ENCODE measurements around the gene TMEM123.
"Not testable (repeated sequence)": the region's sequence is repeated elsewhere in the genome, so short reads cannot be mapped to it uniquely, and the experiment has no call there.

TMEM123 gene

DNA sequence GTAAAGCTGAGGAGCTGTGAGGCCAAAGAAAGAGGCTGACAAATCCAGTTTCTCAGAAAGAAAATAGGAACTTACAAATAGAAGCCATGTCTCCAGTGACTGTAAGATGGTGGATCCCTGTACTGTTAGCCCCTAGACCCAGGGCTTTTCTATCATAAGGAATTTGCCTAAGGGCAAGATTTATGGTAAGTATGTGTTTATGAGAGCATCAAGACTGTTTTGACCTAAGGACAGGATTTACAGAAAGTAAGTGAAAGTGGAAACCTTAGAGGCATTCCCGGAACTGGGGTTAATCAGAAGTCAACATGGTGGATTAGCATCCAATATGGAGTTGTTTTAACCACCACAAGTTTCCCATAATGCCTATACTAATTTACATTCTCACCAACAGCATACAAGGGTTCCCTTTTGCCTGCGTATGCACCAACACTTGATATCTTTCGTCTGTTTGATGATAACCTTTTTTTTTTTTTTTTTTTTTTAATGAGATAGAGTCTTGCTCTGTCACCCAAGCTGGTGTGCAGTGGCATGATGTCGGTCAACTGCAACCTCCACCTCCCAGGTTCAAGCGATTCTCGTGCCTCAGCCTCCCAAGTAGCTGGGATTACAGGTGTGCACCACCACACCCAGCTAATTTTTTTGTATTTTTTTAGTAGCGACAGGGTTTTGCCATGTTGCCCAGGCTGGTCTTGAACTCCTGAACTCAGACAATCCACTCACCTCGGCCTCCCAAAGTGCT lies 65.4 kb downstream of the TMEM123 start:
- no peak overlapping the region for H3K9ac ChIP-seq (ENCODE audit: low read depth, low read length)
- H3K27me3 ChIP-seq (ENCODE audit: control insufficient read depth, insufficient read depth, low read length): no peaks in the 10 kb centered on the region
- no peaks in the 10 kb centered on the region for H3K9me3 ChIP-seq (replicated peaks; ENCODE audit: low read length)
- no peak overlapping the region for H3K4me2 ChIP-seq (ENCODE audit: low read length)
- peaks cover 5% of the 10 kb centered on the region for H3K4me1 ChIP-seq (ENCODE audit: control insufficient read depth, insufficient read depth, low read length)
- peaks cover 76% of the 10 kb centered on the region for H3K36me3 ChIP-seq (ENCODE audit: insufficient read depth, low read length)
- no peak overlapping the region for H3K4me3 ChIP-seq (ENCODE audit: low read length)

DNA sequence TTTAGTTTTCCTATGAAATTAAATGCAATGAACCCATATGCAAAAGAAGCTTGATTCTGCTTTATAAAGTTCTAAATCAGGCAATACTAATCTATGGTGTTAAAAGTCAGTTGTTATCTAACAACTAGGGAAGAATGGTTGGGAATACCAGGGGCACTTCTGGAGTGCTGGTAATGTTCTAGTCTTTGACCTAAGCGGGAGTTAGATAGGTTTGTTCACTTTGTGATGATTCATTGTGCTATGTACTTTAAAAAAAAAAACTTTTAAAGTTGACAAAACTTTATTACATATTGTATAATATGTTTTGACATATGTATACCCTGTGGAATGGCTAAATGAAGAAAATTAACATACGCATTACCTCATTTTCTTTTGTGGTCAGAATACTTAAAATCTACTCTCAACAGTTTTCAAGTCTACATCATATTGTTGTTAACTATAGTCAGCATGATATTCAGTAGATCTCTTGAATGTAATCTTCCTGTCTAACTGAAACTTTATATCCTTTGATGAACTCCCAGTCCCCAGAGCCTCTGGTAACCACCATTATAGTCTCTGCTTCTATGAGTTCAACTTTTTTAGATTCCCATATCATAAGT lies 66.3 kb downstream of the TMEM123 start:
- peaks cover 76% of the 10 kb centered on the region for H3K36me3 ChIP-seq (ENCODE audit: insufficient read depth, low read length)
- no peak overlapping the region for H3K4me2 ChIP-seq (ENCODE audit: low read length)

DNA sequence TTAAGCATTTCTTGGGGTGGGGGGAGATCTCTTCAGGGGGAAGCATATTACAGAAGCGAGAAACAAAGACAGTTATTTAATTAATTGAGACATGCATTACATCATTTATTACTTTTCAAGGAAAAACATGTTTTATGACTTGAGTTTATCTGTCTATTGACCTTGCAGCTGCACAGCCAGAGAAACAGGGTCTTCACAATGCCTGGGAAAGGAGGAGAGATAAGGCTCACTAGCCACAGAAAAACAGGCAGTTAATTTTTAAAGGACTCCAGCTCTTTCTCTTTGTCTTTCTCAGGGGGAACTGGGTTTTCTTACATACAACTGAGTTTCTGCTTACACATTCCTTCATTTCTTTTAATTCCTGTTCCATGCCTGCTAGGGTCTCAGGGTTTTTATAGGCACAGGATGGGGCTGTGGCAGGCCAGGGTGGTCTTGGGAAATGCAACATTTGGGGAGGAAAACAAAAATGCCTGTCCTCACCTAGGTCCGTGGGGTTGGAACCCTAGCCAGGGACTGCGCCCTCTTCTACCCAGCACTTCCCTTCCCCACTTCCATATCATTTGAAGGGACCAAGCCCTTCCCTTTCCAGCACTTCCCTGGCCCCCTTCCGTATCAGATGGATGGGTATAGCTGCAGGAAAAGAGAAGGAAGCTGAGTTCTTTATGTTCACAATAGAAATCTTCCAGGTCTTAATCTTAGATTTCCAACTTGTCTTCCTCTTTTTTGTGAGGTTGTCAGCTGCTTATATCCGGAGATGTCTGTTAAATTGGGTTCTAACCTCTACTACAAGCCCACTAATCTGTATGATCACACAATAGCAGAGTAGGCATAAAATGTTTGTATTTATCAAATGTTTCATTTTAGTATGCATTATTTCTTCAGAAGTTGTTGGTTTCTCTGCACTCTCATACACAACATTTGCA lies 67.2 kb downstream of the TMEM123 start:
- no peak overlapping the region for H3K4me3 ChIP-seq (ENCODE audit: low read length)
- no peak overlapping the region for H3K9ac ChIP-seq (ENCODE audit: low read depth, low read length)
- no peaks in the 10 kb centered on the region for H3K9me3 ChIP-seq (replicated peaks; ENCODE audit: low read length)
- no peak overlapping the region for H3K4me2 ChIP-seq (ENCODE audit: low read length)
- peaks cover 75% of the 10 kb centered on the region for H3K36me3 ChIP-seq (ENCODE audit: insufficient read depth, low read length)
- no peaks in the 10 kb centered on the region for H3K27me3 ChIP-seq (ENCODE audit: control insufficient read depth, insufficient read depth, low read length)
- no peaks in the 10 kb centered on the region for H3K4me1 ChIP-seq (ENCODE audit: control insufficient read depth, insufficient read depth, low read length)

More for the DNA sequence above, 66.3 kb downstream of the TMEM123 start:
- H3K9me3 ChIP-seq (replicated peaks; ENCODE audit: low read length): no peaks in the 10 kb centered on the region
- H3K9ac ChIP-seq (ENCODE audit: low read depth, low read length): no peak overlapping the region
- H3K27me3 ChIP-seq (ENCODE audit: control insufficient read depth, insufficient read depth, low read length): no peaks in the 10 kb centered on the region
- no peak overlapping the region for H3K4me3 ChIP-seq (ENCODE audit: low read length)
- peaks cover 5% of the 10 kb centered on the region for H3K4me1 ChIP-seq (ENCODE audit: control insufficient read depth, insufficient read depth, low read length)

DNA sequence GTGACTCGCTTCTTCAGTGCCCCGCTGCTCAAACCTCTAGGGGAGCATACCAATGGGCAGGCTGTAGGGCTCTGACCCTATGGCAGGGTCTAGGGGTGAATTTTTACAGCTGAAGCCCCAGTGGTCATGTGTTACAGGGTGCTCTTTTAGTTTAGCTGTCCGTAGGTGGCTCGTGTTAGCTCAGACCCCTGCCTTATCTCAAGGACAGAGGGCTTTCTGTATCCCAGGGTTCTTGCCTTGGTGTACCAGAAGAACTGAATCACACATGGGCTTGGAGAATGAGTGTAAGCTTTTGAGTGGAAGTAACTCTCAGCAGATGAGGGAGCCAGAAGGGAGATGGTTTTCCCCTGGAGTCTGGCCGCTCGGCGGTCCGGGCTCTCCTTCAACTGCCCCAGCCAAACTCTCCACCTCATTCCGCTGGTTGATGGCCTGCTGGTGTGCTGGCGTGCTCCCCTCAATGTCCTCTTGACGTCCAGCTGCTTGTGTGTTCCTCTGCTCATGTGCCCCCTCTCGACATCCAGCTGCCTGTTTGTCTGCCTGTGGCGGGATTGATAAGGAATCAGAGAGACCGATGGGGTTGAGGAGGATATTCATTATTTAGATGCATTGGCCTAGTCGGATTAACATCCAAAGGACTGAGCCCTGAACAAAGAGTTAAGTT lies 68.0 kb downstream of the TMEM123 start:
- H3K9me3 ChIP-seq (replicated peaks; ENCODE audit: low read length): no peaks in the 10 kb centered on the region
- H3K4me1 ChIP-seq (ENCODE audit: control insufficient read depth, insufficient read depth, low read length): no peaks in the 10 kb centered on the region
- H3K9ac ChIP-seq (ENCODE audit: low read depth, low read length): no peak overlapping the region
- peaks cover 80% of the 10 kb centered on the region for H3K36me3 ChIP-seq (ENCODE audit: insufficient read depth, low read length)
- H3K4me3 ChIP-seq (ENCODE audit: low read length): no peak overlapping the region
- no peaks in the 10 kb centered on the region for H3K27me3 ChIP-seq (ENCODE audit: control insufficient read depth, insufficient read depth, low read length)
- H3K4me2 ChIP-seq (ENCODE audit: low read length): no peak overlapping the region

DNA sequence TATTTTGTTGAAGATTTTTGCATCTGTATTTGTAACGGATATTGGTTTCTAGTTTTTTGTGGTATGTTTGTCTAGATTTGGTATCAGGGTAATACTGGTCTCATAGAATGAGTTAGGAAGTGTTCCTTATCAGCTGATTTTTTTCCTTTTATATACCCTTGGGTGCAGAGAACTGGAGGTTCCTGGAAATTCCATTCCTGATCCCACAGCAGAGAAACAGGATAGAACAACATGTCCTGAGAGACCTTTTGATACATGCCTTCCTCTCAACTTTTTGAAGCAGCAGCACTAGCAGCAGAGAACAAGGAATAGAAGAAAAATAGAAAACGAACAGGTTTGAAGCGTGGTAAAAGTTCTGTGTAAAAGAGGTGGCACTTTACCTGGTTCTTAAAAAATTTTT lies 68.7 kb downstream of the TMEM123 start:
- H3K4me1 ChIP-seq (ENCODE audit: control insufficient read depth, insufficient read depth, low read length): no peaks in the 10 kb centered on the region
- peaks cover 81% of the 10 kb centered on the region for H3K36me3 ChIP-seq (ENCODE audit: insufficient read depth, low read length)
- H3K27me3 ChIP-seq (ENCODE audit: control insufficient read depth, insufficient read depth, low read length): no peaks in the 10 kb centered on the region
- H3K9me3 ChIP-seq (replicated peaks; ENCODE audit: low read length): no peaks in the 10 kb centered on the region
- no peak overlapping the region for H3K4me3 ChIP-seq (ENCODE audit: low read length)
- H3K9ac ChIP-seq (ENCODE audit: low read depth, low read length): no peak overlapping the region
- H3K4me2 ChIP-seq (ENCODE audit: low read length): no peak overlapping the region

DNA sequence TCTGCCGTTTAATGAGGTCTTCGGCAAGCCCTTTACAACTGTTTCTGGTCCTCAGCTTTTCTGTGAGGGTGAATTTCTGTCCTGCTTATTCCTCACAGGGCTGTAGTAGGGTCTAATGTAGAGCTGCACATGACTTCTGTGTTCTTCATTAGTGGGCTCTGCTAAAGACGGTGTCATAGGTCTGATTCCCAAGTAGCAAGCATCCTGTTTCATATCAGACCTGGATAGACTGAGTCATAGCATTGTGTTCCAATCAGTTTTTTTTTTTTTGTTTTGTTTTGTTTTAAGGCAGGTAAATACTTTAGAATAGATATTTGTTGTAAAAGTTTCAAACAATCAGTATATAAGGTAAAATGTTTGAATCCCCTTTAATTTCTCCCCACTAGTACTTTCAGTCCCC lies 70.2 kb downstream of the TMEM123 start:
- peaks cover 86% of the 10 kb centered on the region for H3K36me3 ChIP-seq (ENCODE audit: insufficient read depth, low read length)
- no peak overlapping the region for H3K4me2 ChIP-seq (ENCODE audit: low read length)
- no peak overlapping the region for H3K9ac ChIP-seq (ENCODE audit: low read depth, low read length)
- H3K4me1 ChIP-seq (ENCODE audit: control insufficient read depth, insufficient read depth, low read length): no peaks in the 10 kb centered on the region
- H3K27me3 ChIP-seq (ENCODE audit: control insufficient read depth, insufficient read depth, low read length): no peaks in the 10 kb centered on the region
- H3K4me3 ChIP-seq (ENCODE audit: low read length): no peak overlapping the region
- no peaks in the 10 kb centered on the region for H3K9me3 ChIP-seq (replicated peaks; ENCODE audit: low read length)

DNA sequence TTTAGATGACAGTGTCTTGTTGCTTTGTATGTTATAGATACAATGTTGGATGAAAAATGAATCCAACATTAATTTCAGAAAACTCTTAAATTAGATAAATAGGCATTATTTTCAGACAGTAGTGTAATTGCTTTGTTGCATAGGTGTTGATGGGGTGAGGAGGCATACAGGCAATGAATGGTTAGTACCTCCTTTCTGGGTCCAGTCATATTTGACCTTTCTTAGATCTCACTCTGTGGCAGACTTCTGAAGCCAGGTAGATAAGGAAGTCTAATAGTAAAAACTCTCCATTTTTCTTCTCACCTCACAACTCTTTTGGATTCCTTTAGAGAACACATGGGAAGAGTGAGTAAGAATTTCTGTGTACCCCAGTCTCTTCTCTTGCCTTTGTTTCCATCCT lies 73.7 kb downstream of the TMEM123 start:
- no peaks in the 10 kb centered on the region for H3K9me3 ChIP-seq (replicated peaks; ENCODE audit: low read length)
- no peaks in the 10 kb centered on the region for H3K27me3 ChIP-seq (ENCODE audit: control insufficient read depth, insufficient read depth, low read length)
- no peak overlapping the region for H3K4me3 ChIP-seq (ENCODE audit: low read length)
- H3K9ac ChIP-seq (ENCODE audit: low read depth, low read length): no peak overlapping the region
- peaks cover 66% of the 10 kb centered on the region for H3K36me3 ChIP-seq (ENCODE audit: insufficient read depth, low read length)
- H3K4me1 ChIP-seq (ENCODE audit: control insufficient read depth, insufficient read depth, low read length): no peaks in the 10 kb centered on the region
- no peak overlapping the region for H3K4me2 ChIP-seq (ENCODE audit: low read length)

DNA sequence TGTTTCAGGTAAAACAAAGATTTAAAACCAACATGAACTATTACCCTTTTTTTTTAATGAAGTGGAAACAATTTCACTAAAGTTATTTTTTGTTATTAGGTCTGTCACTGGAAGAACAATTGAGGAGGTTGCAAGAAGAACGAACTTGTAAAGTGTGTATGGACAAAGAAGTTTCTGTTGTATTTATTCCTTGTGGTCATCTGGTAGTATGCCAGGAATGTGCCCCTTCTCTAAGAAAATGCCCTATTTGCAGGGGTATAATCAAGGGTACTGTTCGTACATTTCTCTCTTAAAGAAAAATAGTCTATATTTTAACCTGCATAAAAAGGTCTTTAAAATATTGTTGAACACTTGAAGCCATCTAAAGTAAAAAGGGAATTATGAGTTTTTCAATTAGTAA lies 74.7 kb downstream of the TMEM123 start:
- no peak overlapping the region for H3K9ac ChIP-seq (ENCODE audit: low read depth, low read length)
- H3K9me3 ChIP-seq (replicated peaks; ENCODE audit: low read length): no peaks in the 10 kb centered on the region
- H3K4me1 ChIP-seq (ENCODE audit: control insufficient read depth, insufficient read depth, low read length): no peaks in the 10 kb centered on the region
- no peak overlapping the region for H3K4me2 ChIP-seq (ENCODE audit: low read length)
- no peaks in the 10 kb centered on the region for H3K27me3 ChIP-seq (ENCODE audit: control insufficient read depth, insufficient read depth, low read length)
- H3K4me3 ChIP-seq (ENCODE audit: low read length): no peak overlapping the region
- peaks cover 62% of the 10 kb centered on the region for H3K36me3 ChIP-seq (ENCODE audit: insufficient read depth, low read length)

DNA sequence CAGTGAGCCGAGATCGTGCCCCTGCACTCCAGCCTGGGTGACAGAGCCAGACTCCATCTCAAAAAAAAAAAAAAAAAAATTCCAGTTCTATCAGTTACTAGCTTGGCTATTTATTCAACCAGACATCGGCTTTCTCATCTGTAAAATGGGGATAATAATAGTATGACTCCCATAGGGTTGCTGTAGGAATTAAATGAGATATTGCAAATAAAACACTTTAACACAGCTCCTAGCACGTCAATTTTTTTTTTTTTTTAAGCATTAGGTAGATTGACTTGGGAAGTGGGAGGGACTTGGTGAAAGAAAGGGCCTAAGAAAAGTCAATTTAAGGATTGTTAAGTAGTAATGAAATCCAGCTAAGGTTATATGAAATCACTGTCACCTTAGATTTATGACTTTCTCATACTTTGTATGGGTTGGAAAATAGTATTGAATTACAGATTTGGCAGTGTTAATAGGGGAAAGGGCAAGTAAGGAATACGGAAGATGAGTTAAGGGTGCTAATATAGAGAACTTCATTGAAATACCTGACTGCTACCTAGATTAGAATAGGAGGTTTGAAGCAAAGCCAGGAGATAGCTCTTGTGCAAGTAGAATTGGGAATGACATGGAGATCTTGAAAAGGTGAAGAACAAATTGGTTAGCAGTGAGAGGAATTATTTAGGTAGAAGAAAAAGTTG lies 76.7 kb downstream of the TMEM123 start:
- no peaks in the 10 kb centered on the region for H3K27me3 ChIP-seq (ENCODE audit: control insufficient read depth, insufficient read depth, low read length)
- no peaks in the 10 kb centered on the region for H3K4me1 ChIP-seq (ENCODE audit: control insufficient read depth, insufficient read depth, low read length)
- no peak overlapping the region for H3K4me3 ChIP-seq (ENCODE audit: low read length)
- no peak overlapping the region for H3K9ac ChIP-seq (ENCODE audit: low read depth, low read length)
- H3K4me2 ChIP-seq (ENCODE audit: low read length): no peak overlapping the region
- peaks cover 46% of the 10 kb centered on the region for H3K36me3 ChIP-seq (ENCODE audit: insufficient read depth, low read length)
- H3K9me3 ChIP-seq (replicated peaks; ENCODE audit: low read length): no peaks in the 10 kb centered on the region

DNA sequence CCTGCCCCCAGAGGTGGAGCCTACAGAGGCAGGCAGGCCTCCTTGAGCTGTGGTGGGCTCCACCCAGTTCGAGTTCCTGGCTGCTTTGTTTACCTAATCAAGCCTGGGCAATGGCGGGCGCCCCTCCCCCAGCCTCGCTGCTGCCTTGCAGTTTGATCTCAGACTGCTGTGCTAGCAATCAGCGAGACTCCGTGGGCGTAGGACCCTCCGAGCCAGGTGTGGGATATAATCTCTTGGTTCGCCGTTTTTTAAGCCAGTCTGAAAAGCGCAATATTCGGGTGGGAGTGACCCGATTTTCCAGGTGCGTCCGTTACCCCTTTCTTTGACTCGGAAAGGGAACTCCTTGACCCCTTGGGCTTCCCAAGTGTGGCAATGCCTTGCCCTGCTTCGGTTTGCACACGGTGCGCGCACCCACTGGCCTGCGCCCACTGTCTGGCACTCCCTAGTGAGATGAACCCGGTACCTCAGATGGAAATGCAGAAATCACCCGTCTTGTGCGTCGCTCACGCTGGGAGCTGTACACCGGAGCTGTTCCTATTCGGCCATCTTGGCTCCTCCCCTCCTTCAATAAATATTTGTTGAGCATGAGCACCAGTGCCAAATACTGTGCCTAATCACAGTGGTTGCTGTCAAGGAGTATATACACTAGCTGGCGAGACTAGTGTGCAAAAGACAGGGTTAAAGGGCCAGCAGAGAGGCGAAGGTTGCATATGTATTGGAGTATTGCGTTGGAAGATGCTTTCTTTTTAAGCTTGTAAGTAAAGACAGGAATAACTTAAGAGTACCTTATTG lies 77.7 kb downstream of the TMEM123 start:
- not testable (repeated sequence) for H3K4me3 ChIP-seq (ENCODE audit: low read length); H3K4me1 ChIP-seq (ENCODE audit: control insufficient read depth, insufficient read depth, low read length); H3K9ac ChIP-seq (ENCODE audit: low read depth, low read length); H3K4me2 ChIP-seq (ENCODE audit: low read length); H3K27me3 ChIP-seq (ENCODE audit: control insufficient read depth, insufficient read depth, low read length); H3K9me3 ChIP-seq (replicated peaks; ENCODE audit: low read length)
- peaks cover 37% of the 10 kb centered on the region for H3K36me3 ChIP-seq (ENCODE audit: insufficient read depth, low read length)

Measured in skeletal muscle satellite cell (primary cell).